GM12891 (cell line): Measurements from ENCODE around the gene KCNIP4.

Source experiments
- PAX5 ChIP-seq: IDR thresholded peaks from 2 replicates; pipeline ENCODE4 v1.6.1; 2011; ENCODE audit warnings: low read length, moderate library complexity, mild to moderate bottlenecking; ENCODE audit not compliant: insufficient read depth, severe bottlenecking
- POLR2A ChIP-seq: IDR thresholded peaks from 2 replicates; pipeline ENCODE4 v1.6.1; 2011; ENCODE audit warnings: low read depth, low read length, control low read depth
- POLR2AphosphoS5 ChIP-seq: IDR thresholded peaks from 2 replicates; pipeline ENCODE4 v1.6.1; 2011; ENCODE audit warnings: low read depth, low read length, control low read depth
- POU2F2 ChIP-seq: IDR thresholded peaks from 2 replicates; pipeline ENCODE4 v1.6.1; 2011; ENCODE audit warnings: low read depth, mild to moderate bottlenecking, control low read depth, low read length, moderate library complexity
- SPI1 ChIP-seq: IDR thresholded peaks from 2 replicates; pipeline ENCODE4 v1.6.1; 2011; ENCODE audit warnings: low read depth, low read length, control low read depth
- TAF1 ChIP-seq: IDR thresholded peaks from 2 replicates; pipeline ENCODE4 v1.6.1; 2011; ENCODE audit warnings: low read depth, low read length, control low read depth

GRCh38 chr4:21531048-21531447 is 417.5 kb downstream of the KCNIP4 start:
- no peak for TF ChIP-seq POLR2A
- TF ChIP-seq POLR2AphosphoS5, result no peak
- no peak for TF ChIP-seq TAF1
- TF ChIP-seq SPI1, result no peak
- TF ChIP-seq PAX5, result no peak
- no peak for TF ChIP-seq POU2F2
